Measurements from ENCODE around the gene ZNF792. TPM values are rescaled to one million over a fixed set of nuclear protein-coding genes. Genes with fewer than 3 reads are reported as not detected.
"Not testable (repeated sequence)": the region's sequence is repeated elsewhere in the genome, so short reads cannot be mapped to it uniquely, and the experiment has no call there.

Gene ZNF792
- total and polyA plus RNA-seq, 2 of the 4 experiments (the other 2 are of a cell fraction) = 1.5 to 4.8 TPM

- DNase-seq; POLR2A ChIA-PET (ENCODE audit: unreplicated experiment): not testable (repeated sequence)
Observed at GRCh38 chr19:34920090-34920786, 43.8 kb downstream of the ZNF792 start.

More at GRCh38 chr19:34920090-34920786, 43.8 kb downstream of the ZNF792 start:
- H2AK9ac ChIP-seq (replicated peaks; ENCODE audit: low read depth, low read length, poor library complexity); in situ Hi-C loops (cut with MboI; ENCODE audit: low sequenced_read_pairs); H3K4me2 ChIP-seq (ENCODE audit: low read depth, low read length); H4K5ac ChIP-seq (ENCODE audit: low read depth, low read length); H3K4me1 ChIP-seq (ENCODE audit: control insufficient read depth, insufficient read depth, low read length); H3K79me1 ChIP-seq (ENCODE audit: low read depth in 1 of 2, low read length in 2 of 2); H3K9me3 ChIP-seq (ENCODE audit: control insufficient read depth, insufficient read depth, low read length); H3K14ac ChIP-seq (replicated peaks; ENCODE audit: low read depth, low read length); intact Hi-C loops (cut with micrococcal nuclease); H2BK15ac ChIP-seq (ENCODE audit: low read depth, low read length); H4K20me1 ChIP-seq (ENCODE audit: insufficient read depth, low read length); H2AFZ ChIP-seq (replicated peaks; ENCODE audit: low read length, poor library complexity); BruUV-seq (replicated peaks); dilution Hi-C loops (cut with HindIII; ENCODE audit: low sequenced_read_pairs, unreplicated experiment); H2AK5ac ChIP-seq (ENCODE audit: low read depth, low read length); H3K56ac ChIP-seq (ENCODE audit: extremely low read depth, insufficient read depth, low read length); H4K8ac ChIP-seq (ENCODE audit: low read depth in 2 of 2, low read length in 2 of 2); H3K9me1 ChIP-seq (ENCODE audit: insufficient read depth, low read length); H2BK5ac ChIP-seq (ENCODE audit: low read depth, low read length, poor library complexity, severe bottlenecking); H3K18ac ChIP-seq (ENCODE audit: low read depth, low read length); H3K27me3 ChIP-seq (ENCODE audit: control insufficient read depth, insufficient read depth, low read length); H3K4me3 ChIP-seq (ENCODE audit: insufficient read depth, low read depth, low read length); H4K91ac ChIP-seq (ENCODE audit: insufficient read depth, low read depth, low read length); H2BK120ac ChIP-seq (ENCODE audit: low read depth, low read length); H3K36me3 ChIP-seq (ENCODE audit: control insufficient read depth, insufficient read depth, low read length); H3K9ac ChIP-seq (ENCODE audit: low read depth, low read length); ATAC-seq (ENCODE audit: low read depth); H3K4ac ChIP-seq (ENCODE audit: low read depth, low read length); H3K23ac ChIP-seq (ENCODE audit: low read depth, low read length); CTCF ChIA-PET; H2BK20ac ChIP-seq (ENCODE audit: low read depth, low read length); H3K27ac ChIP-seq (ENCODE audit: insufficient read depth, low read length): not testable (repeated sequence)
- no CpG with 5 or more reads among the region's 8 CpGs for WGBS, 2 experiments (ENCODE audit: extremely low coverage in 2 of 2, insufficient read length in 1 of 2)

Data from IMR-90 (cell line).